GM20431 (cell line): ENCODE measurements around the gene CDC25C.
"Not testable (repeated sequence)": the region's sequence is repeated elsewhere in the genome, so short reads cannot be mapped to it uniquely, and the experiment has no call there.

ENCODE experiments used
- in situ Hi-C: fragments of 300-500 bp; cut with MseI, MboI; formaldehyde crosslinking; loops from one replicate; pipeline ENCODE4 v1.15.0; 2020; ENCODE audit warnings: low sequenced_read_pairs; ENCODE audit not compliant: unreplicated experiment

The CDC25C gene

DNA sequence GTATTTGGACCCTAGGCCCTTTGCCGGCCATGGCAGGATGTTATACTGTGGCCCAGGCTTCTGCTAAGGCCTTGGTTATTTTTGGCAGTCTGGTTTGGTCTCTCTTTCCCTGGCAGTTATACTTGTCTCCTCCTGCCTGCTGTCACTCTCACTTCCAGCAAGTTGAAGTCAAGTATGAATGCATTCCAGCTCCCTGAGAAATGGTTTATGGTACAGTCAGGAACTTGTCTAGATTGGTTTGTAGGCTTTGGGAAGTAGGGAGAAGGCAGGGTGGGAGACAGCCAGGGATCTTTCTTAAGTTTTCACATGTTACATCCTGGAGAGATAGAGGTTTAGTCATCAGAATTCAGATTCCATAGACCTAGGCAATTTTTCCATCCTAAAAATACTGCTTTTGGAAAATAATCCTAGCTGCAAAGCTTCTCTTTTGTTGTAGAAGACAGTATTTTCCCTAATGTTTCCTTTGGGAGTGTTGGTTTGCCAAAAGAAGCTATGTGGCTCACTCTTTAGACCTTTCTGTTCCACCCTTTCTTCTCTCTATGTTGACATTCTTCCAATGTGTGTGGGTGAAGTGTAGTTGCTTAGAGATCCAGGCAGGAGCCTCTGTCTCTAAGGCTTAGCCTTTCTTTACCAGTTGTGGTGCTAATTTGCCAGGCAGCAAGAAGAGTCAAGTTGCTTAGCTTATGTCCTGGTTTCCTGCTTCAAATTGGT lies 18.4 kb upstream of the CDC25C start:
- in situ Hi-C loops, result no loop called here

DNA sequence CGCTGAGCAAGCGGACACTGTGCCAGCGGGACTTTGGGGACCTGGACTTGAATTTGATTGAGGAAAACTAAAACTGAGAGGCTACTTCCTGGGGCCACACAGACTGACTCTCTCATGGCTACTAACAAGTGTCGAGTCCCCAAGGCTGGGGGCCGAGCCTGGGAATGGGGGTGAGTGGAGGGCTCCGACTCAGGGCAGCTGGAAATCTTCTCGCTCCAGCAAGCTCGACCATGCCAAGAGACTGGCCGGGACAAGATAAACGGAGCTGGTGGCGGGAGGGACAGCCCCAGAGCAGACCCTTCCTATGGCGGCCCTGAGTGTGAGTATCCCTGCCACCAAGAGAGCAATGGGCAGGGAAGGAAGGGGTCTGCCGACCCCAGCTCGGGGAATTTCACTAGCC lies 15.3 kb upstream of the CDC25C start:
- in situ Hi-C loops, result no loop called here

GRCh38 chr5:138344887-138345622 lies 13.5 kb upstream of the CDC25C start:
- in situ Hi-C loops, result no loop called here

DNA sequence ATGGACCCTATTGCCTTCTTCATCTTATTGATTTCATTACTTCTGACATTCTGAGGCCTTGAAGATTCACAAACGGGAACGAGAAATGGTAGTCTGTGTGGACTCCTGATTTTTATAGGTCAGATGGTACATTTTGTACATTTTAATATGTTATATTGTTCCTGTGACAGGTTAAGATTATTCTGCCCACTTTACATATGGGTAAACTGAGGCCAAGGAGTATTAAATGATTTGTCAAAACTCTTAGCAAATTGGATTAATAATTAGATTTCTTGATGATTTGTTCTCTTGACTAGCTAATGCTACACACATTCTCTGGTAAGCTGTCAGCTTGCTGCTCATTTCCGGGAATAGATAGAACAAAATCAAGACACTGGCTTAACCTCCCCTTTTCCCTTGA lies 8.4 kb upstream of the CDC25C start:
- in situ Hi-C loops, result no loop called here

DNA sequence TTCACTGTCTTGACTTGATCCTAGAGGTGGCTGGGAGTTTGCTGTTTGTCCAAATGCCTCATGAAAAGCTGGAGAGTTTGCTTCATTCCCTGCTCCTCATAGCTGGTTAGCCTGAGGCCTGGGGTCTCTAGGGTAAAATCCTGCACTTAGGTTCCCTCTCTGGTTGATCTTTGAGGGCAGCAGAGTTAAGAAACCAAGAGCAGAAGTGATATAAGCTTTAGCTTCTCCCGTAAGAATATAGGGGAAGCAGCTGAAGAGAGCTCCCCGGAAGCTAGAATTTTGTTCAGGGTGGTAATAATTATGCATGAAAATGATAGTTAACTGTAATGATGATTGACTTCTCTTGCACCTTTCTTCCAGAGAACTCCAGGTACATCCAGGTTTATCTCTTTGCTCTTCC lies 7.9 kb upstream of the CDC25C start:
- in situ Hi-C loops, result no loop called here

- in situ Hi-C loops, result no loop called here
Measured at GRCh38 chr5:138339091-138339456, 7.5 kb upstream of the CDC25C start.

- in situ Hi-C loops, result no loop called here
Measured at GRCh38 chr5:138338411-138339090, 6.9 kb upstream of the CDC25C start.

DNA sequence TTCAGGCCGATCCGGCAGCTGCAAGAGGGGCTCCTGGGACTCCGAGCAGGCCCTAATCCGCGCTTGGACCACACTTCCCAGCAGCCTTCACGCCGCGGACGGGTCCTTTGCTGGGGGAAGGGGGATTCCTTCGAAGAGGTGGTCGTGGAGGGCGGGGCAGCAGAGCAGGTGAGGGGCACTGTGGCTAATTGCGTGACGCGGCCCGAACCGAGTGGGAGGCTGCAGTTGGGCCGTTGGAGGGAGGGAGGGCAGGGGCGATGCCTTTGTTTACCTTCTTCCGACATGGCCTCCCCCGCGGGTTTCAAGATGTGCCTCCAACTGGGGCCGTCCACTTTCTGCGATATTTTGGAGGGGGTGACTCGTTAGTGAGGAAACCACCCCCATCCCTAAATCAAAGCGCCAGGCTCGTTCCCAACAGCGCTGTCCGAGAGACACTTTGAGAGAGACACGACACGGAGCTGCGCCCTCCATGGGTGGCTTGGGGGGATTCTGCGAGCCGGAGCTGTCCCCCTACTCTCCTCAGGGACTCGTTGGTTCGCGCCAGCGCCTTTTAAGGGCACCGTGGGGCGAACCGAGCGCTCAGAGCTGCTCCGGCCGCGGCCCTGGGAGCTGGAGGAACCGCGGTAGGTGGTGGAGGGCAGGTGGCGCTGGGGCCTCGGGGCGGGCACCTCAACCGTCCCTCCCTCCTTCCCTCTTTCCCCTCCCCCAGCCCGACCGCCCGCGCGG lies 6.2 kb upstream of the CDC25C start, which contains the start of gene FAM53C:
Gene FAM53C (plus strand): TSS at position 582 of the 726 bp plus-strand sequence. CDS start 3,070 bp downstream, outside the sequence.
- in situ Hi-C loops, result no loop called here

GRCh38 chr5:138336952-138337684 lies 5.5 kb upstream of the CDC25C start:
- in situ Hi-C loops, result no loop called here

- in situ Hi-C loops, result no loop called here
Measured at GRCh38 chr5:138334867-138335447, 3.4 kb upstream of the CDC25C start.

DNA sequence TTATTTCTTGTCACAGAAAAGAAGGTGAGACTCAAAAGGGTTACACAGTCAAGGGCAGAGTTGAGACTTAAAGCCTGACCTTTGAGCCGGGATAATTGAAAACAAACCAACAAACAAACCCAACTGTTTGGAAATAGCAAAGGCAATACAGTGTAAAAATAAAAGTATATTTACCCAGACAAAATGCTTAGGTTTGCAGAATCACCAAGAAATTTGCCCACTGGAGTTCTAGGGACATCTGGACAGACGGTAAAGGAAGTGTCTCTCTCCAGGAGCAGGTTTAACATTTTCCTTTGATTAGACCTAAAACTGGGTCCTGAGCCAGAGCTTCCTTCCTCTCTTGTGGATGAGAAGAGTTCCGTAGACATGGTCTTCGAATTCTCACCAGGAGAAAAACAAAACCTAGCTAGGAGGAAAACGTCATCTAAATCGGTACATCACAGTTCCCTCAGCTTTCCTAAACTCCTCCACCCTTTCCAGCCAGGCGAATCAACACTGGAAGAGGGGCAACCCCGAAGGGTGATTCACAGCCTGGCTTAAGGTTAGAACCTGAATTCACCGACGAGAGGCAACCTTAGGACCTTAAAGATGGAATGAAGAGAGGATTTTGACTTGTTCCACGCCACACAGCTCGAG lies 673 bp downstream of the CDC25C start:
- in situ Hi-C loops, result no loop called here

DNA sequence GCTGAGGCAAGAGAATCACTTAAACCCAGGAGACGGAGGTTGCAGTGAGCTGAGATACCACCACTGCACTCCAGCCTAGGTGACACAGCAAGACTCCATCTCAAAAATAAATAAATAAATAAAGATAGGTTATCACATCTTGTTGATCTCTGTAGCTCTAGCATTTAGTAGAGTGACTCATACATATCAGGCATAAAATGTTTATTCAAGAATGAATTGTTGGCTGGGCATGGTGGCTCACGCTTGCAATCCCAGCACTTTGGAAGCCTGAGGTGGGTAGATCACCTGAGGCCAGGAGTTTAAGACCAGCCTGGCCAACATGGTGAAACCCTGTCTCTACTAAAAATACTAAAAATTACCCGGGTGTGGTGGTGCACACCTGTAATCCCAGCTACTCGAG lies 13.4 kb downstream of the CDC25C start:
- in situ Hi-C loops, result not testable (repeated sequence)

DNA sequence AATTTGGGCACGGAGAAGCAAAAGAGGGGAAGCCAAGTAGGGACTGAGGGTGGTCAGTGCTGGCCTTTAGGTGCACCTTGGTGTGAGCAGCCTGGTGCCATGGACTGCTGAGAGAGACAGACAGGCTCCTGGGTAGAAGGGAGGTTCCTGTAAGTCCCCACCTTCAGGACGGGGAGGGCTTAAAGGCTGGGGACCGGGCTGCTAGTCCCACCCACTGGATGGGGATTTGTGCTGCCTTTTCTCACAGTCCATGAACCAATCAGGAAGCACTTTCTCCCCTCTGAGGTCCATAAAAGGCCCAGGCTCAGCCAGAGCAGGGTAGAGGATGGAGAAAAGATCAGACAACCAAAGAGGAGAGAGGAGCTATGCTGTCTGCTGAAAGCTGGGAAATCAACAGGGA lies 15.2 kb downstream of the CDC25C start:
- in situ Hi-C loops, result no loop called here

- in situ Hi-C loops, result no loop called here
Measured at GRCh38 chr5:138315751-138316278, 15.8 kb downstream of the CDC25C start.

DNA sequence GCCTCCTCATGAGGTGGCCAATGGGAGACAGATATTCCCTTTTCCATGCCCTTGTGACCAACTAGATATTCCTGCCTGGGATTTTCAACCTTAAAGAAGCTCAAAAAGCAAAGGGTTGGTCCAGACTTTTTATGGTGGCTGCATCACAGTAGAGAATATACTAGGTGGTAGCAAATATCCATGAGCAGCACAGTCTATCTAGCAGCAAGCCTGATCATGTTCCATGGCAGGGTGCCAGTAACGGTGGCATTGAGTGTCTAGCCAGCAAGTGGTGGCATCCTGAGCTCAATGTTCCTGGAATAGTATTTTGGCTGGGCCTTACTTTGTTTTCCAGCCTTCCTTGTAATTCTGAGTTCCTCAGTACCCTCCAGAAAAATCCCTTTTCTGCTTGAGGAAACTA lies 25.8 kb downstream of the CDC25C start:
- in situ Hi-C loops, result no loop called here

DNA sequence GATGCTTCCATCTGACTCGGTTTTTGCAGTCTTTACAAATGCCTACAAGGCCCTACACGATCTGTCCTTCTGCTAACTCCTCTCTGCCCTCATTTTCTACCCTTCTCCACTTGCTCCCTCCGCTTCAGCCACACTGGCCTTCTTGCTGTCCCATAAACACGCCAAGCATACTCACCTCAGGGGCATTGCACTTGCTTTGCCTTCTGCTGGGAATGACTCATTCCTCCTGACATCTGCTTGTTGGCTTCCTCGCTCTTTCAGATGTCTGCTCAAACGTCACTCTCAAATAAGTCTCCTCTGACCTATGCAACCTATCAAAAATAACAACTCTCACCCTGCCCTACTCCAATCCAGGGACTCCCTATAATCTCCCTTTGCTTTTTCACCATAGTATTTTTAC lies 28.2 kb downstream of the CDC25C start:
- in situ Hi-C loops, result no loop called here

DNA sequence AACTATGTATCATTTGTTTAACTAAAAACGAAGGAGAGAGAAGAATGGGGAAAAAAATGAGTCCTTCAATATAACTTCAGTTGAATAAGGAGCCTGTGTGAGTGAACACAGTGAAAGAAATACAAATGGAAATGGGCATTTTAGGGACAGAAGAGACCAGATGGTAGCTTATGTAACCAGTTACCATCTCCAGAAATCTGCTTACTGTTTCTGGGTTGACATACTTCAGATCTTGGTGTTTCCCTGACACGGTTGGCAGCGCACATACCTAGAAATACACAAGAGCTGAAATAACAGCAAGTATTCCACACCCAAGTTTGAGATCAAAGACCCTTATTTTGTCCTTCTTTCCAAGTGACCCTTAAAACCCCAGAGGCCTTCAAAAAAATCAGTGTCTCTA lies 42.3 kb downstream of the CDC25C start:
- in situ Hi-C loops, result no loop called here

- in situ Hi-C loops, result no loop called here
Measured at GRCh38 chr5:138287246-138287645, 44.4 kb downstream of the CDC25C start.
